D721Med (cell line): ENCODE data around the gene CYBB.

Experiments used
- DNase-seq: peaks from one replicate; pipeline ENCODE4 v3.0.0; 2011; ENCODE audit warnings: low spot score; ENCODE audit not compliant: insufficient read length
- FAIRE-seq: peaks from 2 replicates; lab custom pipeline; 2011; peaks lifted over from hg19 to GRCh38; lab: Jason Lieb, UNC
- CTCF ChIP-seq: IDR thresholded peaks from 2 replicates; pipeline ENCODE4 v1.5.1; 2012; ENCODE audit warnings: mild to moderate bottlenecking, control low read depth; ENCODE audit not compliant: insufficient read depth; ENCODE audit errors: missing control alignments

CYBB gene

GRCh38 chrX:37846558-37846933, 66.7 kb downstream of the CYBB start:
- DNase-seq = no peak
- no peak for TF ChIP-seq CTCF
- FAIRE-seq = no peak

- FAIRE-seq (no peak), DNase-seq (peak; percentile 22)
- no peak for TF ChIP-seq CTCF
Observed at GRCh38 chrX:37846934-37847732, 67.3 kb downstream of the CYBB start, which contains the start of gene DYNLT3. Gene DYNLT3, minus strand, starts transcription at chrX:37847571. Its CDS starts 61 bp downstream, at chrX:37847510.

- no peak for FAIRE-seq
- no peak for DNase-seq
- no peak for TF ChIP-seq CTCF
Observed at GRCh38 chrX:37847733-37848197, 67.9 kb downstream of the CYBB start.

- TF ChIP-seq CTCF = no peak
- no peak for DNase-seq
- no peak for FAIRE-seq
Observed at GRCh38 chrX:37854148-37854547, 74.3 kb downstream of the CYBB start.

GRCh38 chrX:37854748-37855147, 74.9 kb downstream of the CYBB start:
- TF ChIP-seq CTCF = no peak
- DNase-seq (no peak), FAIRE-seq (no peak)

GRCh38 chrX:37860721-37861120, 80.9 kb downstream of the CYBB start:
- FAIRE-seq (no peak), DNase-seq (no peak)
- no peak for TF ChIP-seq CTCF

- no peak for TF ChIP-seq CTCF
- DNase-seq = no peak
- no peak for FAIRE-seq
Observed at GRCh38 chrX:37862851-37863250, 83.0 kb downstream of the CYBB start.
